Fibroblast of gingiva (primary cell): ENCODE data around the gene ST3GAL6.
"Not testable (repeated sequence)": the region's sequence is repeated elsewhere in the genome, so short reads cannot be mapped to it uniquely, and the experiment has no call there.

Experiments used
- DNase-seq: peaks from one replicate; pipeline ENCODE4 v3.0.0-alpha.2; 2011; ENCODE audit warnings: low read depth

The ST3GAL6 gene

DNA sequence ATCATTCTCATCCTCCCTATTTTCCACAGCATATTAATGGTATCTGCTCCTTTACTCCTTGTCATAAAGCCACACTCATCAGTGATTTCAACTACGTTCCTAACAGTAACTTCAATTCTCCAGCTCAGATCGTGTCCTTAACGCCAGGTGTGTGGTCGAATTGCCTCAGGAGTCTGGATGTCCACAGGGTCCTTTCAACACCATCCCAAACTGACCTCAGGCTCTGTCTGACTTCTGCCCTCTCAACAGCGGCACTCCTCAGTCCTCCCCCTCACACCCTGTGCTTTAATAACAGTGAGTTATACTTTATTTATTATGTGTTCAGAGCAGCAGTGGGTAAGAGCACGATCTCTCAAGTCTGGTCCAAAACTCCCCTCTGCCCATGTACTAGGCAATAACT, 42.4 kb downstream of the ST3GAL6 start:
- DNase-seq, result no peak

DNA sequence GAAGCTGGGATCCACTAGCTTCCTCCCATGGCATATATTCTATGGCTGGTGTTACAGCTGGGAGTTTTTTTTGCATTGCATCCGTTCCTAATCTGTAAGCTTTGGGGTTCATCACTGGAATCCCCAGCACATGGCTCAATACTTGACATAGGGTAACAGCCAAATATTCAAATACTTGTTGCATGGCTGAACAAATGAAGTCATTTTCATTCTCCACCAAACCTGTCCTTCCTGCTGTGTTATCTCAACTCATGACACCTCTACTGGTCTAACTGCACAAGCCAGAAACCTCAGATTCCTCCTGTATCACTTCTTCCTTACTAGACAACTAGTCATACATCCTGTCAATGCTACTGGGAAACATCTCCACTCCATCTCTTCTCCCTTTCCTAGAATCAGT, 43.4 kb downstream of the ST3GAL6 start:
- DNase-seq, result no peak

DNA sequence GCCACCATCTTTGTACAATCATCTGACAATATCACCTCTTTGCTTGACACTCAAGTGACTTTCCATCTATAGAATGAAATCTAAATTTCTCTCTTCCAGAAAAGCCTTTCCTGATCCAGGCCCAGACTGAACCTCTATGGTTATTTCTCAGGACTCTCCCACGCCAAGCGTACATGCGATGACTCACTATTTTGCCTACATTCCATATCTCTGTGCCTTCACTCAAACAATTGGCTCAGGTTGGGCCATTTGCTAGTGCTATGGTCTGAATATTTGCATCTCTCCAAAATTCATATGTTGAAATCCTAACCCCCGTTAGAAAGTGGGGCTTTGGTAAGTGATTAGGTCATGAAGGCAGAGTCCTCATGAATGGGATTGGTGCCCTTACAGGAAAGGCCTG, 43.9 kb downstream of the ST3GAL6 start:
- DNase-seq, result no peak

DNA sequence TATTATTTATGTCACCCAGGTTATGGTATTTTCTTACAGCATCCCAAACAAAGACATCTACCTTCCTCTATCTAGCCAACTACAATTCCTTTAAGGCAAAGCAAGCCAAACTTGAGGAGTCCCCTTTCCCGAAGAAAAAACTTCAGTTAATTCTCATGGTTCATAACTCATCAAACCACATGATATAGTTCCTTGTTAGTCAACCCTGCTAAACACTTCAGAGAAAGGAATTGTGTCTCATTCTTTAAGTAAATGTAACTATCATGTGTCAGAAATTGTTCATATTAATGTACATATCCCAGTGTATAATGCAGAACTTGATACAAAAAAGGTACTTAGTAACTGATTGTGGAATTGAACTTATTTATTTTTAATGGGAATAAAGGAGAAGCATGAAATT, 44.4 kb downstream of the ST3GAL6 start:
- no peak for DNase-seq

DNA sequence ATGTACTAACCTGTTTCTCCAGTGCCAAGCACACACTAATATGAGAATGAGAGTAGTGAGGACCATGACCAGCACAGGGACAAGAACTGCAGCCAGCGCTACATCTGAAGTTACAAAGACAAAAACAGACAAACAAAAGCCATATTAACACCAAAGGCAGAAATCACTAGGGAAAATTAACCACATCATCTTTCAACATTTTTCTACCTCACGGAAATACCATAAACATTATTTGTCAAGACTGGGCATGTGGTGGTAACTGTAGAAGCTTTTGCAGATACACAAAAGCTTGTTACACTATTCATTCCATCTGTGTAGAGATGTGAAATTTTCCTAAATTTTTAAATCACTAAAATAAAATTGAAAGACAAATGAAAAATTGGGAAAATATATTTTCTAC, 44.9 kb downstream of the ST3GAL6 start:
- DNase-seq, result no peak

DNA sequence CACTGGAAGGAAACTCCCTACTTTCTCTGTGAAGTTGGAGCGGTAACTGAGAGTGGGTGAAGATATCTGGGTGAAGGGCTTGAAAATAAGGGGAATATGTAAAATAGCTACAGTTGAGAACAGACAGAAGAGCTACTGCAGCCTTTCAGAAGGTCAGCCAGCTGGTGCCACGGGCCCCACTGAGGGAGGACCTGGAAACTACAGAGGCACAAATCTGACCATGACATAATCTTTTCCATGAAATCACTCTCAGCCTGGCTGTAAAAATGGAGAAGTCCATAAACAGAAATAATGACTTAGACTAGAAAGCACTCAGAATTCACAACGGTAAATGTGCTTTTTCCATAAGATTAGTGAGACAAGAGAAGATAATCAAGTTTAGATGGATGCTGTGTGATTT, 46.4 kb downstream of the ST3GAL6 start:
- DNase-seq, result no peak

DNA sequence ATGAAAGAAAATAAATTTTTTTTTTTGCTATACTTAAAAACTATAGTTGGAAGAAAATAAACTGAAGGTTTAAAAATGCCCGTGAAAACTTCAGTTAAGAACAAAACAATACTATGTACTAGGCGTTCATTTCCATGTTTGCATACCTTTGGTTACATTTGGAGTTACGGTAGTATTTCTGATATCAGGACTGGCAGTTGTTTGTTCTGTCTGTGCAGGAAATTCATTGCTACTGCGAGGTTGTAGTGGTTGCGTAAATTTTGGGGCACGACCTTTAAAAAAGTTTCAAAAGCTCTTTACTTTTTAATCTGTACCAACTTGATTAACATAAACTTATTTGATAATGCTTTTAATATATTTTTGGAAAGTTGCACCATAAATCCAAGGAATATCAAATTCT, 47.9 kb downstream of the ST3GAL6 start:
- no peak for DNase-seq

DNA sequence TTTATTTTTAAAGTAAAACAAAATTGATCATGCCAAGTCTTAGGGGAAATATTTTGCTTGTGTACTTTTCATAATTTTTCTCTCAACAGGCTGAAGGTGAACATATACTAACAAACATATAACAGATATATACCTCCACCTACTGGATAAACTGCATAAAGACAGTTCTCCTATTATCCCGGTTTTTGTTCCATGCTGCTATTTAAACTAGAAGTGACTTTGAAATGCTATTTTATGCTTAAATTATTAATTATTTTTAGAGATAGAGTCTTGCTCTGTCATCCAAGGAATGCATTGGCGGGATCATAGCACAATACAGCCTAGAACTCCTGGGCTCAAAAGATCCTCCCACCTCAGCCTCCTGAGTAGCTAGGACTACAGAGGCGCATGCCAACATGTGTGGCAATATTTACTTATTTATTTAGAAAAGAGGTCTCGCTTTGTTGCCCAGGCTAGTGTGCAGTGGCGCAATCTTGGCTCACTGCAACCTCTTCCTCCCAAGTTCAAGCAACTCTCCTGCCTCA, 49.8 kb downstream of the ST3GAL6 start:
- DNase-seq, result peak; percentile 62

DNA sequence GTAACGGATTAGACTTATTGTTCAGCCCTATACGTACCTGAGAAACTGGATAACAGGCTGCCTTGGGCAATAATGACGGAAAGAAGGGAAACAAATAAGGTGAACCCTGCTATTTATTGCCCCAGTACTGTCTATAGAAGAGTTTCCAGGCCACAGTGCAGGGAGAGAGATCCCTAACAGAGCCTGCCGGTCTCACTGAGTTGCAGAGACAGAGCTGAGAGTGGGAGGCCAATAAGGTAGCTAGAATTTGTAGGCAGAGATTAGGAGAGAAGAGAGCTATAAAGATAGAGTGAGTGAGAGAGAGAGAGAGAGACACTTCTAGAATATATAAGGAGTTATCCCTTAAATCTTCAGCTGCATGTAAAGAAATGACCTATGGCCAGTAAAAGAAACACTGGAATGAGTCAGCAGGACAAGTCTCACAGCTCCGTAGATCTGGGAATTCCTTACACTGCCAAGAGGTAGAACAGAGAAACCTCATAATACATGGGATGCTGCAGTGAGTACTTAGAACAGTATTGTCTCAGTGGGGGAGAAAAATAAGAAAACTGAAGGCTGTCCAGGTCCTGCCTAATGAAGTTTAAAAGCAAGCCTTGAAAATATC, 51.8 kb downstream of the ST3GAL6 start:
- peak; percentile 54 for DNase-seq

DNA sequence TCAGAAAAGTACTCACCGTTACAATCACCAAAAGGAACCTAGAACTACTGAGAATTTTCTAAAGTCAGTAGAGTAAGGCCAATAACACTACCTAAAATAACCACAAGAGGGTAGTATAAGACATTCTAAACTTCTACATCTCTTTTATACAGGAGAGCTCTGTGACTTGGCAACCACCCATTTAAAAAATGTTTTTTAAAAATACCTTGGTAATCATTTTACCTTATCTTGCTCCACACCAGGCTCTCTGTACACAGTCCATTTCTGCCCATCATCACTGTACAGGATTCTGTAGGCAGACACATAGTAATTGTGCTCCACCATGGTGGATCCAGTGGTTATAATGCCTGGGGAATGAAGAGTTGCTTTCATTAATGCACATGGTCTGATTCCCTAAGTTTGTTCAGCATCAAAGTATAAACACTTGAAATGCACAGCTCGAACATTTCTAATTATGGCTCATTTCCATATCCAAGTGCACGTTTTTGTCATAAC, 54.5 kb downstream of the ST3GAL6 start:
- DNase-seq, result peak; percentile 44

DNA sequence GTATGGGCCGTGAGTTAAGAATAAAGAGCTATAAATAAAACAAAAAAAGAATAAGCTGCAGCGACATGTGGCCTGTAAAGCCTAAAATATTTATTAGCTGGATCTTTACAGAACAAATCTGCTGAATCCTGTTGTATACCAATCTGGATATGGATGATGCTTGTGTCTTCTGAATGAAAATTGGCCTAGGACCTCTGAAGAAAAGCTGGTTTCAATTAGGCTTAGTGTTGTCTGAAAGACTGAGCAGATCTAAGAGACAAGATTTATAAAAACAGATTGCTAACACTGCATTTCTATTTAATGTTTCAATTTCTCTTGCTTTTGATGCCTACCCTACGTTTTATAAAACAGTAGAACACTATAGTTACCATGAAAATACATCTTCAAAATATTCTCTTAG, 57.9 kb downstream of the ST3GAL6 start:
- DNase-seq, result no peak

DNA sequence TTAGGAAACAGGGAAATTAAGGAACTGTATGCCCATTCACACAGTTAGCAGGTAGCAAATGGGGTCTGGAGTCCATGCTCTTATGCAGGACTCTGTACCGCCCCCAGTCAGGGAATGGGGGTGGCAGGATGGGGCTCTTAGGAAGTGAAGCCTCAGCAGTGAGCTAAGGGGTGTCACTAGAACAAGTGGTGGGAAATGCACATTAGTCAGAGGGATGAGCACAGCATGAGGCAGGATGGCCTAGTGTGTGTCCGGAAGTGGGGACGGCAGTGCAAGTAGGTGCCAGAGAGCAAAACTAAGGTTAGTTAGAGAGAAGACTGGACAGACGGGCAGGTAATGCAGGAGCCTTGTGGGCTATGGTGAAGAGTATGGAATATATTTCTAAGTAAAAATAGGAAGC, 60.7 kb downstream of the ST3GAL6 start:
- DNase-seq, result no peak

DNA sequence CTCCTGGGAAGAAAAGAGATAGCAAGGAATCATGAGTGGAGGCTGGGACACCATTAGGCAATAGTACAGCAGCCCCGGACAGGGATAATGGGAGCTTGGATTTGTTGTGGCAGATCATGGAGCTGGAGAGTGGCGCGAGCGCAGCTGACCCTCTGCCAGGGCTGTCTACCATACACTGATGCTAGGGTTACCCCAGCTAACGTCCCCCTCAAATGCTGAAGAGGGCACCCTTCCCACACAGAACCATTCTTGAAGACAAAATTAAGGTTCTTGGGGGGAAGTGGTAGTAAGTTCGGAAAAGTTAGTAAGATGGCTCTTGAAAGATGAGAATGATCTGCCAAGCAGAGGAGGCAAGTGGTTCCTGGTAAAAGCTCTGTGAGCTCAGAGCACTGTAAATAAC, 61.1 kb downstream of the ST3GAL6 start:
- DNase-seq, result no peak

DNA sequence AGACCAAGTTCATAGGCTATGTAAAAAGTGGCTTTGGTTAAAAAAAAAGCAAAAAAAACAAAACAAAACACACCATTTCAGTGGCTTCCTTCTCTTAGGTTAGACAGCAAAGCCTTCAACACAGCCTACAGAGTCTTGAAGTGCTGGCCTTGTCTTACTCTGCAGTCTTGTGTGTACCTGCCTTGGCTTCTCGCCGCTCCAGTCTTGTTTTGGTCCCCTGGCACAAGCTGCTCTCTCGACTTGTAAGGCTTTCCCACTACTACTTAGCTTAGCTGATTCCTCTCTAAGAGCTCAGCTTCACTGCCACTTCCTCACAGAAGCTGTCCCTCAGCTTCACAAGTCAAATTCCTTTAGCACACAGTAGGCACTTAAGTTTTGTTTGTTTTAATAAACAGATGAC, 63.0 kb downstream of the ST3GAL6 start:
- no peak for DNase-seq

DNA sequence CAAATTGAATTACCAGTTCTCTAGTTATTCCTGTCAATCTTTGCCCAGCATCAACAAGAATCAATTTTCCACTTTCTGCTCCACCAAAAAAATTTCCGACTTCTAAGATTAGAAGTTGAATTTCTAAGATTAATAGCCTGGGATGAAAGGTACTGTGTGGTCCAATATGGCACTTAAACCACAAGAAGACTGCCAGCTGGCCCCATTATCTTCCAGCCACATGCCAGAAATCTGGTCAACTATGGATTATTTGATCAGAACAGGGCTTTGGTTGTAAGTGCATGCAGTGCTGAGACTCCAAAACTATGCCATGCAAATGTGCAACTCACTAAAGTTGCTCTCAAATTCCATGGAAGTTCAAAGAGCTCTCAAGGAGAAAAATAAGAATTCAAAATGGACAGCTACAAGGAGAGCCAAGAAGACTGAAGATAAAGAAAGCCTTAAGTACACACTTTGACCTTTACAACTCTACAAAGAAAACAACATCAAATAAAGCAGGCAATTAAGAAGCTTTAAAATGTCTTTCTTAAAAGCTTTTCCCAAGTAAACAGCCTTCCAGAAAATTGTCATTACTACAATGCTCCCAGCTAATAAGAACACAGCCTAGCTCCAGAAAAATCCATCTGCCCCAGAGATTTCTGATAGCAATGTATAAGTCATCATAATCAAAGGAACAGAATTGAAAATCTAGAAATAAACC, 64.2 kb downstream of the ST3GAL6 start:
- DNase-seq, result no peak

DNA sequence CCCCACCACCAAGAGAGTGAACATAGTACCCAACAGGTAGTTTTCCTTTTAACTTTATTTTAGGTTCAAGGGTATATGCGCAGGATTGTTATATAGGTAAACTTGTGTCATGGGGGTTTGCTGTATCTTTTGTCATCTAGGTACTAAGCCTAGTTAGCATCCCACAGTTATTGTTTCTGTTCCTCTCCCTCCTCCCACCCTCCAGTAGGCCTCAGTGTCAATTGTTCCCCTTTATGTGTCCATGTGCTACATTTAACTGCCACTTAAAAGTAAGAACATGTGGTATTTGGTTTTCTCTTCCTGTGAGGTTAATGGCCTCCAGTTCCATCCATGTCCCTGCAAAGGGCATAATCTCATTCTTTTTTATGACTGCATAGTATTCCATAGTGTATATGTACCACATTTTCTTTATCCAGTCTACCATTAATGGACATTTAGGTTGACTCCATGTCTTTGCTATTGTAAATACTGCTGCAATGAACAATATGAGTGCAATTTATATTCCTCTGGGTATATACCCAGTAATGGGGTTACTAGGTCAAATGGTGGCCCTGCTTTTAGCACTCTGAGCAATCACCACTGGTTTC, 66.2 kb downstream of the ST3GAL6 start:
- no peak for DNase-seq

DNA sequence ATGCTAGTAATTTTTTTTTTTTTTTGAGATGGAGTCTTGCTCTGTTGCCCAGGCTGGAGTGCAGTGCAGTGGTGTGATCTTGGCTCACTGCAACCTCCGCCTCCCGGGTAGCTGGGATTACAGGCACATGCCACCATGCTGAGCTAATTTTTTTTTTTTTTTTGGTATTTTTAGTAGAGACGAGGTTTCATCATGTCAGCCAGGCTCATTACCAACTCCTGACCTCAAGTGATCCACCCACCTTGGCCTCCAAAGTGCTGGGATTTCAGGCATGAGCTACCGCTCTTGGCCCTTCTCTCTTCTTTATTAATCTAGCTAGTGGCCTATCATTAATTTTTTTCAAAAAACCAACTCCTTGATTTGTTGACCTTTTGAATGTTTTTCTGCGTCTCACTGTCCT, 67.9 kb downstream of the ST3GAL6 start:
- not testable (repeated sequence) for DNase-seq

DNA sequence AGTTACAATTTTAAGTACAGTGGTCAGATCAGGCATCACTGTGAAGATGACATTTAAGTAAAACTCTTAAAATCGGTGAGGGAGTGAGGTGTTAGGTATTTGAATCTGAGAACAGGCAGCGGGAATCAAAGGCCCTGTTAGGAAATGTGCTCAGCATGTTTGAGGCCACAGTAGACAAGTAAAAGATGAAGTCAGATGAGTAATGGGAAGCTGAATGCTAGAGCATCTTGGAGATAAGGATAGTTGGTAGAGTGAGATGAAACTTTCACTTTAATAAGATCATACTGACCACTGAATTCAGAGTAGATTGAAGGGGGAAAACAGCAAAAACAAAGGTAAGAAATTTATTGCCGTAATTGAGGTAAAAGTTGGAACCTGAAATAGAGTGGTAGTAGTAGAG, 76.7 kb downstream of the ST3GAL6 start:
- no peak for DNase-seq

DNA sequence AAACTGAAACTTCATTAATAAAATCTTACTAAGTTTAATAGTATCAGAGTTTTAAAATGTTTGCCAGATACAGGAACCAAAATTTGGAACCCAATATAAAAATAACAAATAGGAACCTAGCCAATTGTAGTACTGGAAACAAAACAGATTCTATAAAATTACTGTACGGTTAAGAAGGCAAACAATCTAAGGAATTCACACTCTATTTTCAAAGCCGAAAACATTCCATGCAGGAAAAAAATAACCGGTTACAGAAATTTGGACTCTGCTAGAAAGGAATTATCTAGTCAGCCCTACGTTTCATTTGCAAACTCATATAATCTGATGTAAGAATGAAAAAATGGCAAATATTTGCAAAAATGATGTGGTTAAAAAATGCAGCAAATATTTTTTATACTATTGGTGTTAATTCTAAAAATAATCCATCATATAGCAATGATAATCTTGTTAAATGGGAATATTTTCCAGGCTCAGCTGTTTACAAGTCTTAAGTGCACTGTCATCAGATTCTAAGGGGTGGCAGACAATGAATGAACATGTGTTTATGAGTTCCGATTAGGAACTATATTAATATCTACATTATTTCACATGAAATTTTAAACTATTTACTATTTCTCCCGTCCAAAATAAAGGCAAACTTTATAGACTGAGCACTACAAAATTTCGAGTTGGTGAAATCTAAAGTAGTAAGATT, 80.3 kb downstream of the ST3GAL6 start:
- no peak for DNase-seq
